ENCODE results near the gene MTR. TPM values are rescaled to one million over a fixed set of nuclear protein-coding genes. Genes with fewer than 3 reads are reported as not detected.

Gene MTR
- total RNA-seq, 1 donor from 2014 or later = 59.2 TPM

DNA sequence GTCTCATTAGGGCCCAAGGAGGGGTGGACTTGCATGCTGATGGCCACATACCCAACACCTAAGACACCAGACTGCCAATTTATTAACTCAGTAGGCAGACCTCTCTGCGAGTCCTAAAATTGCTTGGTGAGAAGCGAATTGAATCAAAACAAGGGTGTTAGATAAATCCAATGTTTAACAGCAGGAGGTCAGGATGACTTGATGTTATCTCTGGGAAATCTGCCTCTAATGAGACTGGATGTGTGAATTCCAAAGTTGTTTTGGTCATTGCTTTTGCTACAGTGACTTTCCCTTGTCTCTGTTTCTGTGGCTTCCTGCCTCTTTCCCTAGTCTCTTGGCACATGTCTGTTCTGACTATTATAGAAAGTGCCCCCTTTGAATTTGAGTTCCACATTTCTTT, 20.8 kb downstream of the MTR start:
- Mint-ChIP-seq H3K27ac (no peak overlapping the region), H3K27me3 (ENCODE audit: low read depth) (no peaks in the 10 kb centered on the region), H3K4me1 (ENCODE audit: low read depth) (peaks cover 11% of the 10 kb centered on the region), H3K36me3 (ENCODE audit: low read depth) (peaks cover 82% of the 10 kb centered on the region), H3K4me3 (ENCODE audit: low read depth) (no peak overlapping the region), H3K9me3 (no peaks in the 10 kb centered on the region)
- no peak for DNase-seq (ENCODE audit: low spot score)
- intact Hi-C loops (cut with micrococcal nuclease) = no loop called here

DNA sequence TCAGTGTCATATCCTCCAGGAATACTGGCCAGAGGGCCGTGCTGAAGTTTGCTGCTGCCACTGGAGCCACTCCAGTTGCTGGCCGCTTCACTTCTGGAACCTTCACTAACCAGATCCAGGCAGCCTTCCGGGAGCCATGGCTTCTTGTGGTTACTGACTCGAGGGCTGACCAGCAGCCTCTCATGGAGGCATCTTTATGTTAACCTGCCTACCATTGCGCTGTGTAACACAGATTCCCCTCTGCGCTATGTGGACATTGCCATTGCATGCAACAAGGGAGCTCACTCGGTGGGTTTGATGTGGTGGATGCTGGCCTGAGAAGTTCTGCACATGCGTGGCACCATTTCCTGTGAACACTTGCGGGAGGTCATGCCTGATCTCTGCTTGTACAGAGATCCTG, 24.8 kb downstream of the MTR start:
- H3K36me3 Mint-ChIP-seq (ENCODE audit: low read depth) = peaks cover 76% of the 10 kb centered on the region
- H3K4me3 Mint-ChIP-seq (ENCODE audit: low read depth) = no peak overlapping the region
- DNase-seq (ENCODE audit: low spot score) = no peak
- intact Hi-C loops (cut with micrococcal nuclease) = no loop called here
- H3K4me1 Mint-ChIP-seq (ENCODE audit: low read depth) = peaks cover 18% of the 10 kb centered on the region
- no peaks in the 10 kb centered on the region for H3K9me3 Mint-ChIP-seq
- no peak overlapping the region for H3K27ac Mint-ChIP-seq
- no peaks in the 10 kb centered on the region for H3K27me3 Mint-ChIP-seq (ENCODE audit: low read depth)

DNA sequence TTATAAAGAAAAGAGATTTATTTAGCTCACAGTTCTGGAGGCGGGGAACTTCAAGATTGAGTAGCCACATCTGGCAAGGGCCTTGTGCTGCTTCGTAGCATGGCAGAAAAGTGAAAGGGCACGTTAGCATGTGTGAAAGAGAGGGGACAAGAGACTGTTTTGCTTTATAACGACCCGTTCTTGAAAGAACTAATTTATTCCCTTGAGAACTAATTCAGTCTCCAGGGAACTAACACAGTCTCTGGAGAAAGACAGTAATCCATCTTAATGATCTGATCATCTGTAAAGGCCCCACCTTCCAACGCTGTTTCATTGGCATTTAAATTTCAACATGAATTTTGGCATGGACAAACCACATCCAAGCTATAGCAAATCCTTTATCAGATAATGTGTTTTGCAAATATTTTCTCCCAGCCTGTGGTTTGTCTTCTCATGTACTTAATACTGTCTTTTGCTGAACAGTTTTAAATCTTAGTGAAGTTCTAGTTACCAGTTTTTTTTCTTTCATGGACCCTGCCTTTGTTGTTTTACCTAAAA, 26.1 kb downstream of the MTR start:
- no peak for DNase-seq (ENCODE audit: low spot score)
- Mint-ChIP-seq H3K9me3 (no peaks in the 10 kb centered on the region), H3K36me3 (ENCODE audit: low read depth) (peaks cover 74% of the 10 kb centered on the region), H3K27ac (no peak overlapping the region), H3K4me1 (ENCODE audit: low read depth) (peaks cover 18% of the 10 kb centered on the region), H3K27me3 (ENCODE audit: low read depth) (no peaks in the 10 kb centered on the region), H3K4me3 (ENCODE audit: low read depth) (no peak overlapping the region)
- intact Hi-C loops (cut with micrococcal nuclease) = no loop called here

DNA sequence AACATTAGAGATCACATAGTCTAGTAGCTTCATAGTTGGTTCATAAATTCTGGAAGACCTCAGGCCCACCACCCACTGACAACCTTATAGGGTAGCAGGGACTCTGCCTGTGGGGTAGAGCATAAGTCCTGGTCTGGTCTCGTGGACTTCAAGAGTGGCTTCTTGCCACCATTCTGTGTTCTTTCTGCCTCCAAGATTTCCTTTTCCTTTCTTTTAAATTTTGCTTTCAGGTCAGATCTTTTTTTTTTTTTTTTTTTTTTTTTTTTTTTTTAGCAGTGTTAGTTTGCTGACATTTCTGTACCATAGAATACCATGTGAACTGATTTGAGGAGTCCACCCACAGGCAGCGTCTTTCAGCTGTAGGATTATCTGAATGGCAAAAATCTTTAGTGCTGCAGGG, 28.5 kb downstream of the MTR start:
- no peak for DNase-seq (ENCODE audit: low spot score)
- no peak overlapping the region for H3K27ac Mint-ChIP-seq
- intact Hi-C loops (cut with micrococcal nuclease) = no loop called here
- H3K4me1 Mint-ChIP-seq (ENCODE audit: low read depth) = peaks cover 14% of the 10 kb centered on the region
- H3K4me3 Mint-ChIP-seq (ENCODE audit: low read depth) = no peak overlapping the region
- peaks cover 74% of the 10 kb centered on the region for H3K36me3 Mint-ChIP-seq (ENCODE audit: low read depth)
- no peaks in the 10 kb centered on the region for H3K27me3 Mint-ChIP-seq (ENCODE audit: low read depth)
- H3K9me3 Mint-ChIP-seq = no peaks in the 10 kb centered on the region

DNA sequence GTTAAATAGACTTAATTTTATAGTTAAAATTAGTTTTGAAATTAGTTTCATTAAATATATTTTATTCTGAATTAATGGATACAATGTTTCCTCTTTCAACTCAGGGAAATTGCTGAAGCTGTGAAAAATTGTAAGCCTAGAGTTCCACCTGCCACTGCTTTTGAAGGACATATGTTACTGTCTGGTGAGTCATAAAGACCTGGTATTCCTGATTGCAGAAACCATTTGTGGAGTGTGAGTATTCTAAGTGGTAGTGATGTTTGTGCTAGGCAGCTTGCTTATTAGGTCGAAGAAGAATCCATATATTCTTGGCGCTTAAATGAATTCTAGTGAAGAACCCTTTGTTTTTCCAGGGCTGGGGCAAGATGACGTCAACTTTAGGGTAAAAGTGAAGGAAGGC, 34.0 kb downstream of the MTR start:
- H3K27me3 Mint-ChIP-seq (ENCODE audit: low read depth) = no peaks in the 10 kb centered on the region
- H3K27ac Mint-ChIP-seq = no peak overlapping the region
- no peaks in the 10 kb centered on the region for H3K9me3 Mint-ChIP-seq
- H3K4me3 Mint-ChIP-seq (ENCODE audit: low read depth) = no peak overlapping the region
- DNase-seq (ENCODE audit: low spot score) = no peak
- intact Hi-C loops (cut with micrococcal nuclease) = no loop called here
- H3K36me3 Mint-ChIP-seq (ENCODE audit: low read depth) = peaks cover 64% of the 10 kb centered on the region
- peaks cover 2% of the 10 kb centered on the region for H3K4me1 Mint-ChIP-seq (ENCODE audit: low read depth)

DNA sequence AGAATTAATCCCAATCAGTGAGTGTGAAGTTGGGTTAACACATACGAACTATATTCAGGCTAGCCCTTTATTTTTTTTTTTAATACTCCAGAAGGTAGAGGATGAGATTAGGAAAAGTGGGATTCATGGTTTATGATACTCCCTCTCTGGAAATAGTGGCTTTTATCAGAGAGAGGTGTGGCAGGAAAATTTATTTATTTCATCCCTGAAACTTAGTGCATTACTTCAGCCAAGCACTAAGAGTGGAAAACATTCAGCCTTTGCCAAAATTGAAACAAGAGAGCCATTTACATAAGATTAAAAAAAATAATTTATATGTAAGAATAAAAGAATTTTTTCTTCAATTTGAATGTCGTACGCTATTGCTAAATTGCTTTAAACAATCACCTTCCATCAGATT, 35.0 kb downstream of the MTR start:
- intact Hi-C loops (cut with micrococcal nuclease) = no loop called here
- Mint-ChIP-seq H3K9me3 (no peaks in the 10 kb centered on the region), H3K27me3 (ENCODE audit: low read depth) (no peaks in the 10 kb centered on the region), H3K27ac (no peak overlapping the region), H3K4me3 (ENCODE audit: low read depth) (no peak overlapping the region), H3K4me1 (ENCODE audit: low read depth) (peaks cover 6% of the 10 kb centered on the region), H3K36me3 (ENCODE audit: low read depth) (peaks cover 71% of the 10 kb centered on the region)
- DNase-seq (ENCODE audit: low spot score) = no peak

DNA sequence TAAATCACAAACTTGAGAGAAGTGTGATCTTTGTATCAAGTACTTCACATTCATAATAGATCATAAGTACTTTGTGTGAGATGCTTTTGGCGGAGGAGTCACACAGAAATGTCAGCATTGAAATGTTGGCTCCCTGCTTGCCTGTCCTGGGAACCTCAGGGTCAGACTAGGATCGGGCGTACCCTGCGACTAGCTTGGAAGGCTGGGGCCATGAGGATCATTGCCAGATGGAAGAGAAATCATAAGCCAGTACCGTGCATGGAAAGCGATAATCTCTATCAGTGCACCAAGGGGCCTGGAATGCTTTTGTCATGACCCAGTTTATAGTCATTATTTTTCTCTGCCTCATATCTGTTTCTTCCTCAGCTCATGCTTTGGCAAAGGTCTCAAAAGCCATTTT, 35.5 kb downstream of the MTR start:
- Mint-ChIP-seq H3K36me3 (ENCODE audit: low read depth) (peaks cover 74% of the 10 kb centered on the region), H3K27ac (no peak overlapping the region), H3K4me1 (ENCODE audit: low read depth) (peaks cover 11% of the 10 kb centered on the region), H3K4me3 (ENCODE audit: low read depth) (no peak overlapping the region), H3K27me3 (ENCODE audit: low read depth) (no peaks in the 10 kb centered on the region), H3K9me3 (no peaks in the 10 kb centered on the region)
- intact Hi-C loops (cut with micrococcal nuclease) = no loop called here
- no peak for DNase-seq (ENCODE audit: low spot score)

DNA sequence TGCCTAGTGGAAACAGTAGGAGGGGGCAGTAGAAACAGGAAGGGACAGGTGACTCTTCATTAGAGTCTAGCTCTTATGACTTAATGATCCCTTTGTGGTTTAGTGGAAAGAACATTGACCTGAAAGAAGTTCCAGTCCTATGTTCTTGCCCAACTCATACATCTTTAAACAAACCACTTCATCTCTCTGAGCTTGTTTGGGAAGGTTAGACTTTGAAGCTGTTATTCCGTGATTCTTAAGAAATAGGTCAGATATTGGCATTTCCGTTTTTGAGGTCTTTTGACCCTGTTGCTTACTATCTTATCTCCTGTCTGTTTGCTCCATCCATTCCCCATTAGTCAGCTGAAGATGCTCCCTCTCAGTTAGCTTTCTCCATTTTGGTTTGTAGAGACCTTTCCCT, 38.5 kb downstream of the MTR start:
- H3K4me1 Mint-ChIP-seq (ENCODE audit: low read depth) = peaks cover 14% of the 10 kb centered on the region
- no peak overlapping the region for H3K27ac Mint-ChIP-seq
- no peak overlapping the region for H3K4me3 Mint-ChIP-seq (ENCODE audit: low read depth)
- no peaks in the 10 kb centered on the region for H3K9me3 Mint-ChIP-seq
- no peak for DNase-seq (ENCODE audit: low spot score)
- intact Hi-C loops (cut with micrococcal nuclease) = no loop called here
- peaks cover 77% of the 10 kb centered on the region for H3K36me3 Mint-ChIP-seq (ENCODE audit: low read depth)
- H3K27me3 Mint-ChIP-seq (ENCODE audit: low read depth) = no peaks in the 10 kb centered on the region

DNA sequence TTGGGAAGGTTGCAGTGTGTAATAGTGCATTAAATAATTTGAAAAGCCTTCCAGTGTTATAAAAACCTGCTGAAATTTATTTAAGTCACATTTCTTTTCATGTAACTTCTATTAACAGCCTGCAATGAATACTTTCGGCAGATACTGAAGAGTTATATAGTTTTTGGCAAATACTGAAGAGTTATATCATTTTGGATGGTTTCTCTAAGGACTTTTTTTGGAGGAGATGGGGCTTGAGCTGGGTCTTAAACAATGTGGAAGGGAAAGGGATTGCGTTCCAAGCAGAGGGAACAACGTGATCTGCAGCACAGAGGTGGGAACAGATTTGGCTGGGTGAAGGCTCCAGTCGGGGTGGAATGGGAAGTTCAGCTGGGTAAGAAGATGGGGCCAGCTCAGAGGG, 39.8 kb downstream of the MTR start:
- H3K9me3 Mint-ChIP-seq = no peaks in the 10 kb centered on the region
- peaks cover 14% of the 10 kb centered on the region for H3K4me1 Mint-ChIP-seq (ENCODE audit: low read depth)
- peak overlapping the region; percentile 14 for H3K27ac Mint-ChIP-seq
- H3K4me3 Mint-ChIP-seq (ENCODE audit: low read depth) = no peak overlapping the region
- DNase-seq (ENCODE audit: low spot score) = no peak
- H3K36me3 Mint-ChIP-seq (ENCODE audit: low read depth) = peaks cover 81% of the 10 kb centered on the region
- intact Hi-C loops (cut with micrococcal nuclease) = no loop called here
- no peaks in the 10 kb centered on the region for H3K27me3 Mint-ChIP-seq (ENCODE audit: low read depth)

DNA sequence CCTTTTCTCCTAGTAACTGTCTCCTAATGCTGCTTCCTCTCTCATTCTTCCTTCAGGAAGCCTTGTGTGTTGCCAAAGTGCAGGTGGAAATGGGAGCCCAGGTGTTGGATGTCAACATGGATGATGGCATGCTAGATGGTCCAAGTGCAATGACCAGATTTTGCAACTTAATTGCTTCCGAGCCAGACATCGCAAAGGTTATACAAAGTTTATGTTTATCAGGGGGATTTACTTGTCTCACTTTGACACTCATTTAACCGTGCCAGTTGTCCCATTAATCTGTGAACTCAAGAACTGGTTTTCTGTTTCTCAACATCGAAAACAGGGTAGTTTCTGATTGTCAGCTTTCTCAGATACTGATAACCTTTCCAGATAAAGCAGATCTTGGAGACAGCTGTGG, 40.4 kb downstream of the MTR start:
- peaks cover 85% of the 10 kb centered on the region for H3K36me3 Mint-ChIP-seq (ENCODE audit: low read depth)
- no peaks in the 10 kb centered on the region for H3K9me3 Mint-ChIP-seq
- H3K27me3 Mint-ChIP-seq (ENCODE audit: low read depth) = no peaks in the 10 kb centered on the region
- peaks cover 14% of the 10 kb centered on the region for H3K4me1 Mint-ChIP-seq (ENCODE audit: low read depth)
- H3K27ac Mint-ChIP-seq = peak overlapping the region; percentile 14
- H3K4me3 Mint-ChIP-seq (ENCODE audit: low read depth) = no peak overlapping the region
- intact Hi-C loops (cut with micrococcal nuclease) = no loop called here
- DNase-seq (ENCODE audit: low spot score) = no peak

DNA sequence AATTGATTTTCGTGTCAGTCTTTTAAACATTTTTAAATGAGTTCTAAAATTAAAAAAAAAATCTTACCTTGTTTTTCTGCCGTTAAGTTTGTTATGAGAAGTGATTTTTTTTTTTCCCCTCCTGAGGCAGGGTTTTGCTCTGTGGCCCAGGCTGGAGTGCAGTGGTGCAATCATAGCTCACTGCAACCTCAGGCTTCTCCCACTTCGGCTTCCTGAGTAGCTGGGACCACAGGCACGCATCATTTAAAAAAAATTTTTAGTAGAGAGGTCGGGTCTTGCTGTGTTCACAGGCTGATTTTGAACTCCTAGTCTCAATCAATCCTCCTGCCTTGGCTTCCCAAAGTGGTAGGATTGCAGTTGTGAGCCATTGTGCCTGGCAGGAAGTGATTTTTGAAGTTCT, 41.1 kb downstream of the MTR start:
- H3K4me3 Mint-ChIP-seq (ENCODE audit: low read depth) = no peak overlapping the region
- no peak overlapping the region for H3K27ac Mint-ChIP-seq
- peaks cover 14% of the 10 kb centered on the region for H3K4me1 Mint-ChIP-seq (ENCODE audit: low read depth)
- H3K27me3 Mint-ChIP-seq (ENCODE audit: low read depth) = no peaks in the 10 kb centered on the region
- H3K9me3 Mint-ChIP-seq = no peaks in the 10 kb centered on the region
- intact Hi-C loops (cut with micrococcal nuclease) = no loop called here
- H3K36me3 Mint-ChIP-seq (ENCODE audit: low read depth) = peaks cover 80% of the 10 kb centered on the region
- no peak for DNase-seq (ENCODE audit: low spot score)

DNA sequence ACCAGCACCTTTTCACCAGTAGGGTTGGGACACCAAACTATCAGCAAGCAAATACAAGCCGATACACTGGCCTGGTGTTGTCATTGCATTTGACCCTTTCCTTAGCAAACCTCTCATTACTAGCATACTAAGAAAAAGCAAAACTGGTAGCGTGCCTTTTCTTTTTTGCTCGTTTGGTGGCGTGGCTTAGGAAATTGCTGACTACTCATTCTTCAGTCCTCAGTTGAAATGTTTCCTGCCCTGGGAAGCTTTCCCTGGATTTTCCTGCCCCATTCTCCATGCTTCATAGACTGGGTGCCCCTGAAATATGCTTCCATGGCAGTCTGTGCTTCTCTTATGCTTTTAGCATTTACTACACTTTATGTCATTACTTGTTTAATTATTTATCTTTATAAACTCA, 42.0 kb downstream of the MTR start:
- Mint-ChIP-seq H3K27ac (no peak overlapping the region), H3K36me3 (ENCODE audit: low read depth) (peaks cover 78% of the 10 kb centered on the region), H3K9me3 (no peaks in the 10 kb centered on the region), H3K4me1 (ENCODE audit: low read depth) (peaks cover 14% of the 10 kb centered on the region), H3K27me3 (ENCODE audit: low read depth) (no peaks in the 10 kb centered on the region), H3K4me3 (ENCODE audit: low read depth) (no peak overlapping the region)
- intact Hi-C loops (cut with micrococcal nuclease) = no loop called here
- no peak for DNase-seq (ENCODE audit: low spot score)

DNA sequence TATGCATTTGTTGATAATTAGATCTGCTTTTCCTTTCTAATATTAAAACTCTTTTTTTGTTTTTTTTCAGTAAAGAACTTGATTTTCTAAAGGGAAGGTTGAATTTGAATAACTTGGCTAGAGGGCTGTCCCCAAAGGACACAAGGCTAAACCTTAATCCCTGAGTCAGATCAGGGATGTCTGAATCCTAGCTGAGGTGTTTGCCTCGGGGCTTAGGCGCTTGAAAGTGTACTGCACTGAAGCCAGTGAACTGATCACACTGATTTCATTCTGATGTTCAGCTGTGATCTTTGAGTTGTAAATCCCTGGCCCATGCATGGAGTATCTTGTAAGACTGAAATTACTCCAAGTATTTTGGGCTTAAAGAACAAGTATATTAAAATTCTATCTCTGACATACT, 42.8 kb downstream of the MTR start:
- H3K36me3 Mint-ChIP-seq (ENCODE audit: low read depth) = peaks cover 76% of the 10 kb centered on the region

DNA sequence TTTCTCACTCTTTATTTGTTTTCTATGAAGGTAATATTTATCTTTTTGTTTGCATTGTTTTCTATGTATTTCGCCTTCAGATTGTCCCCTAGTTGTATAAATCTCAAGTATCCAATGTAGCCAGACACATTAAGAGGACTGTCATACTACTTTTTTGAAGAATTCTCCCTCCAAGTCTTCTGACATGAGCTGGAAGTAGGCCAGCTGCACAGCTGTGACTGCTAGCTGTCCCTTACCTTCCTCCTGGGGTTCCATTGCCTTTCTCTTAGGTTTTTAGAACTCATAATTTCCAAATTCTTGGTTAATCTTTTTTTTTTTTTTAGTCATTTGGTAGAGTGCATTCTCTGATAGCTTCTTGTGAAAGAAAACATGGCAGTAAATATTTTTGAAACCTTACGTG, 46.2 kb downstream of the MTR start:
- Mint-ChIP-seq H3K27me3 (ENCODE audit: low read depth) (no peaks in the 10 kb centered on the region), H3K9me3 (no peaks in the 10 kb centered on the region), H3K4me1 (ENCODE audit: low read depth) (no peaks in the 10 kb centered on the region), H3K4me3 (ENCODE audit: low read depth) (no peak overlapping the region), H3K36me3 (ENCODE audit: low read depth) (peaks cover 44% of the 10 kb centered on the region), H3K27ac (no peak overlapping the region)
- intact Hi-C loops (cut with micrococcal nuclease) = no loop called here
- DNase-seq (ENCODE audit: low spot score) = no peak

More for the DNA sequence above, 42.8 kb downstream of the MTR start:
- Mint-ChIP-seq H3K4me1 (ENCODE audit: low read depth) (peaks cover 14% of the 10 kb centered on the region), H3K27me3 (ENCODE audit: low read depth) (no peaks in the 10 kb centered on the region), H3K9me3 (no peaks in the 10 kb centered on the region), H3K27ac (no peak overlapping the region), H3K4me3 (ENCODE audit: low read depth) (no peak overlapping the region)
- intact Hi-C loops (cut with micrococcal nuclease) = no loop called here
- no peak for DNase-seq (ENCODE audit: low spot score)
